Uterus (tissue), 2 donors: Measurements from ENCODE around the gene GNAL.

Source experiments
- POLR2A ChIP-seq, 2 donors: fragments of 450-650 bp; IDR thresholded peaks; one replicate each; pipeline ENCODE4 v1.6.1; 2016; ENCODE audit warnings: antibody characterized with exemption in 2 of 2, mild to moderate bottlenecking in 1 of 2, moderate library complexity in 1 of 2
- TF ChIP-seq, protein P1 (sequence below), 4 experiments: fragments of 200-600 bp in 2 of 4; fragments of 450-650 bp in 2 of 4; sonication (generic) in 2 of 4; IDR thresholded peaks; one replicate each; pipeline ENCODE4 v1.5.1; 2016 to 2019; ENCODE audit warnings: antibody characterized with exemption in 4 of 4, mild to moderate bottlenecking in 2 of 4, moderate library complexity in 1 of 4

- no peak for TF ChIP-seq POLR2A (IDR thresholded peaks at IDR 0.05)
- TF ChIP-seq, protein P1, sequence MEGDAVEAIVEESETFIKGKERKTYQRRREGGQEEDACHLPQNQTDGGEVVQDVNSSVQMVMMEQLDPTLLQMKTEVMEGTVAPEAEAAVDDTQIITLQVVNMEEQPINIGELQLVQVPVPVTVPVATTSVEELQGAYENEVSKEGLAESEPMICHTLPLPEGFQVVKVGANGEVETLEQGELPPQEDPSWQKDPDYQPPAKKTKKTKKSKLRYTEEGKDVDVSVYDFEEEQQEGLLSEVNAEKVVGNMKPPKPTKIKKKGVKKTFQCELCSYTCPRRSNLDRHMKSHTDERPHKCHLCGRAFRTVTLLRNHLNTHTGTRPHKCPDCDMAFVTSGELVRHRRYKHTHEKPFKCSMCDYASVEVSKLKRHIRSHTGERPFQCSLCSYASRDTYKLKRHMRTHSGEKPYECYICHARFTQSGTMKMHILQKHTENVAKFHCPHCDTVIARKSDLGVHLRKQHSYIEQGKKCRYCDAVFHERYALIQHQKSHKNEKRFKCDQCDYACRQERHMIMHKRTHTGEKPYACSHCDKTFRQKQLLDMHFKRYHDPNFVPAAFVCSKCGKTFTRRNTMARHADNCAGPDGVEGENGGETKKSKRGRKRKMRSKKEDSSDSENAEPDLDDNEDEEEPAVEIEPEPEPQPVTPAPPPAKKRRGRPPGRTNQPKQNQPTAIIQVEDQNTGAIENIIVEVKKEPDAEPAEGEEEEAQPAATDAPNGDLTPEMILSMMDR (IDR thresholded peaks at IDR 0.05) = no peak
These were observed 197.6 kb downstream of the GNAL start for GRCh38 chr18:11886577-11887110.
